Testis (tissue), 3 donors: ENCODE results near the gene ABAT. TPM values are rescaled to one million over a fixed set of nuclear protein-coding genes. Genes with fewer than 3 reads are reported as not detected.

Experiments used
- DNase-seq: peaks from one replicate; pipeline ENCODE4 v3.0.0-alpha.2; 2019
- H3K27ac ChIP-seq, 2 donors: fragments of 200-600 bp; sonication (generic); one replicate each; pipeline ENCODE4 v1.5.1; 2019
- H3K27me3 ChIP-seq: fragments of 200-600 bp; sonication (generic); one replicate; pipeline ENCODE4 v1.5.1; 2019
- H3K36me3 ChIP-seq: fragments of 200-600 bp; sonication (generic); one replicate; pipeline ENCODE4 v1.5.1; 2017; ENCODE audit warnings: low read depth; ENCODE audit errors: missing control alignments
- H3K4me1 ChIP-seq: fragments of 200-600 bp; sonication (generic); one replicate; pipeline ENCODE4 v1.5.1; 2019
- H3K4me3 ChIP-seq, 2 donors: fragments of 200-600 bp; sonication (generic); one replicate each; pipeline ENCODE4 v1.5.1; 2017 to 2019
- H3K9me3 ChIP-seq: fragments of 200-600 bp; sonication (generic); one replicate; pipeline ENCODE4 v1.5.1; 2017
- POLR2A ChIP-seq: fragments of 450-650 bp; IDR thresholded peaks from one replicate; pipeline ENCODE4 v1.6.1; 2017; ENCODE audit warnings: antibody characterized with exemption, mild to moderate bottlenecking, moderate library complexity
- WGBS, 2 donors: methylation state at CpG; one replicate each; pipeline ENCODE4 v1.1.5; 2018; 5-methylcytosine and 5-hydroxymethylcytosine counted together
- intact Hi-C: fragments of 100-400 bp; cut with DNase I; formaldehyde crosslinking; loops from one replicate; pipeline ENCODE4 v1.15.1; 2023; ENCODE audit warnings: low total_unique reads
- polyA plus RNA-seq: library from polyadenylated mRNA; stranded (reverse); fragments of 350-450 nt; fragmentation: Illumina TruSeq; extraction: RNeasy Lipid Tissue Mini Kit (QIAGEN cat#74804); gene quantifications from one replicate; pipeline ENCODE4 v1.2.3, GENCODE V29; 2014; ENCODE audit warnings: low read depth, low replicate concordance; ENCODE audit not compliant: insufficient read depth
- total RNA-seq, 2 donors: library from RNA; depleted of rRNA; stranded (reverse); fragments of >200 nt; gene quantifications; one replicate each; pipeline ENCODE4 v1.2.3, GENCODE V29; 2016
- TF ChIP-seq, protein P1 (sequence below), 3 experiments: fragments of 450-650 bp in 2 of 3; fragments of 200-600 bp in 1 of 3; sonication (generic) in 1 of 3; IDR thresholded peaks; one replicate each; pipeline ENCODE4 v1.5.1; 2016 to 2019; ENCODE audit warnings: antibody characterized with exemption in 3 of 3, mild to moderate bottlenecking in 2 of 3, moderate library complexity in 1 of 3

The ABAT gene
- total and polyA plus RNA-seq, 3 donors from 2014 or later, result 25.3 to 108 (median 71.7) TPM

DNA sequence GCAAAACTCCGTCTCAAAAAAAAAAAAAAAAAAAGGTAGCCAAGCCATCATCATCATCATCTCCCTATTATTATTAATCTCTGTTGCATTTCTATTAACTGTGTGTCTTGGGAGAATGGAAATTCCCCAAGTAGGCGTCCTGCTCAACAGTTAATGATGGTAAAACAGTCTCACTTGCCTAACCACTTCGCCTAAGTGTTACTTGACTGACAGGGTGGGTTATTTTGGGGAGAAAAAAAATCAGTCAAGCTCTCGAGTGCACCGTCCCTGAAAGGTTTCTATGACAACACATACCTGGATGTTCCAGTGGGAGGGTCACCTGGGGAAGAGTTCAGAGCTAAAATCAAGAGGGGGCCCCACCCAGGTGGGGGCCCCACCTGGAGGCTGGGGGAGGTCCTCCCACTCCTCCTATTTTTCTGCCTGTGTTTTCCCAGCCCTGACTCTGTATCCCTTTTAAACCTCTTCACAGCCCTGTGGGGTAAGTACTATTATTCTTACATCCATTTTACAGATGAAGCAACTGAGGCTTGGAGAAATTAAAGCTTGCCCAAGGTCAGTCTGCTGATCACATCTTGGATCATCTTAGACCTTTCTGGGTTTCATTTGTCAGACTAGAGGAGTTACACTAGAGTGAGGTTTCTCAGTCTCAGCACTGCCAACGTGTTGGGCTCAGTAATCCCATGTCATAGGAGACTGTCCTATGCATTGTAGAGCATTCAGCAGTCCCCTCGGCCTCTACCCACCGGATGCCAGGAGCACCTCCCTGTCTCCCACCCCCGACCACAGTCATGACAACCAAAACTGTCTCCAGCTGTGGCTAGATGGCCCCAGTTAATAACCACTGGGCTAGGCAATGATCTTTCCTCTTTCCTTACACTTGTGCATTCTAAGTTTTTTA is 11.0 kb upstream of the ABAT start:
- Histone ChIP-seq H3K9me3 (no peaks in the 10 kb centered on the region), H3K4me3 (no peak overlapping the region), H3K4me1 (no peaks in the 10 kb centered on the region), H3K27ac (no peak overlapping the region), H3K36me3 (no peaks in the 10 kb centered on the region), H3K27me3 (no peaks in the 10 kb centered on the region)
- no peak for DNase-seq
- no peak for TF ChIP-seq POLR2A
- TF ChIP-seq, protein P1, sequence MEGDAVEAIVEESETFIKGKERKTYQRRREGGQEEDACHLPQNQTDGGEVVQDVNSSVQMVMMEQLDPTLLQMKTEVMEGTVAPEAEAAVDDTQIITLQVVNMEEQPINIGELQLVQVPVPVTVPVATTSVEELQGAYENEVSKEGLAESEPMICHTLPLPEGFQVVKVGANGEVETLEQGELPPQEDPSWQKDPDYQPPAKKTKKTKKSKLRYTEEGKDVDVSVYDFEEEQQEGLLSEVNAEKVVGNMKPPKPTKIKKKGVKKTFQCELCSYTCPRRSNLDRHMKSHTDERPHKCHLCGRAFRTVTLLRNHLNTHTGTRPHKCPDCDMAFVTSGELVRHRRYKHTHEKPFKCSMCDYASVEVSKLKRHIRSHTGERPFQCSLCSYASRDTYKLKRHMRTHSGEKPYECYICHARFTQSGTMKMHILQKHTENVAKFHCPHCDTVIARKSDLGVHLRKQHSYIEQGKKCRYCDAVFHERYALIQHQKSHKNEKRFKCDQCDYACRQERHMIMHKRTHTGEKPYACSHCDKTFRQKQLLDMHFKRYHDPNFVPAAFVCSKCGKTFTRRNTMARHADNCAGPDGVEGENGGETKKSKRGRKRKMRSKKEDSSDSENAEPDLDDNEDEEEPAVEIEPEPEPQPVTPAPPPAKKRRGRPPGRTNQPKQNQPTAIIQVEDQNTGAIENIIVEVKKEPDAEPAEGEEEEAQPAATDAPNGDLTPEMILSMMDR (IDR thresholded peaks at IDR 0.05), result no peak
- intact Hi-C loops, result loop anchor here (5.0 to 10.0 kb wide), 2 partner anchors 131 to 219 kb away; partner anchors contain the start of genes LITAFD, PMM2 and TMEM186
- 86 to 89% methylated on average over 9 of the region's 9 CpGs for WGBS, 2 donors

DNA sequence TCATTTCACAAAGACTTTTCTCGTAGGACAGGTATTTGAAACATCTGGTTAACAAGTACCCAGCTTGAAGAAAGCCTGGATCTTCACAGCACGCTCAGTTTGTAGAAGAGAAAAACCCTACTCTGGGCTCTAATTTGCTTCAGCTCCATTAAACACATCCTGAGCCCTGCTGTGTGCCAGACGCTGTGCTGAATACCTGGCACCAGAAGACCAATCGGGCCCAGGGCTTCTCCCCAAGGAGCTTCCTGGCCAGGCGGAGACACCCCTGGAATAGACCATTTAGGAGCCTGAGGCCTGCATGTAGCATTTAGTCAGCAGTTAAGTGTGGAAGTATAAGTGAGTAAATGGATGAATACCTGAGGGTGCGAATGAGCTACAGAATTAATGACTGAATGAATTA is 8.9 kb upstream of the ABAT start:
- intact Hi-C loops, result loop anchor here (10.0 kb wide), 1 partner anchor 129 kb away; the partner anchor contains the start of genes PMM2 and TMEM186
- TF ChIP-seq, protein P1 (IDR thresholded peaks at IDR 0.05), result no peak
- no peaks in the 10 kb centered on the region for H3K9me3 ChIP-seq
- no peak overlapping the region for H3K4me3 ChIP-seq
- DNase-seq, result no peak
- H3K36me3 ChIP-seq, result no peaks in the 10 kb centered on the region
- H3K27ac ChIP-seq, result no peak overlapping the region
- H3K4me1 ChIP-seq, result no peaks in the 10 kb centered on the region
- 85 to 92% methylated on average over 6 of the region's 6 CpGs for WGBS, 2 donors
- no peaks in the 10 kb centered on the region for H3K27me3 ChIP-seq

DNA sequence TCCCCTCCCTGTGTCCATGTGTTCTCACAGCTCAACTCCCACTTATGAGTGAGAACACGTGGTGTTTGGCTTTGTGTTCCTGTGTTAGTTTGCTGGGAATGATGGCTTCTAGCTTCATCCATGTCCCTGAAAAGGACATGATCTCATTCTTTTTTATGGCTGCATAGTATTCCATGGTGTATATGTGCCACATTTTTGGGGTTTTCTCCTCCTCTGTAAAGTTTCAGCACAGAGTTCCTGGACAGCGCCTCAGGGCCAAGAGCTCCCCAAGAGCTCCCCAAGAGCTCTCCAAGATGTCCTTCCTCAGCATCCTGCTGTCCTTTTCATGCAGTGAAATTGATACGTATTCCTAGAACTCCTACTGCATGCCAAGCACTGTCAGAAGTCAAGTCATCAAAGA is 6.9 kb upstream of the ABAT start:
- Histone ChIP-seq H3K27ac (no peak overlapping the region), H3K9me3 (no peaks in the 10 kb centered on the region), H3K36me3 (no peaks in the 10 kb centered on the region), H3K27me3 (no peaks in the 10 kb centered on the region), H3K4me1 (no peaks in the 10 kb centered on the region), H3K4me3 (no peak overlapping the region)
- no peak for DNase-seq
- 84 to 96% methylated on average over 3 of the region's 3 CpGs for WGBS, 2 donors
- no peak for TF ChIP-seq POLR2A
- TF ChIP-seq, protein P1 (IDR thresholded peaks at IDR 0.05), result no peak
- intact Hi-C loops, result loop anchor here (10.0 kb wide), 1 partner anchor 127 kb away; the partner anchor contains the start of genes PMM2 and TMEM186

DNA sequence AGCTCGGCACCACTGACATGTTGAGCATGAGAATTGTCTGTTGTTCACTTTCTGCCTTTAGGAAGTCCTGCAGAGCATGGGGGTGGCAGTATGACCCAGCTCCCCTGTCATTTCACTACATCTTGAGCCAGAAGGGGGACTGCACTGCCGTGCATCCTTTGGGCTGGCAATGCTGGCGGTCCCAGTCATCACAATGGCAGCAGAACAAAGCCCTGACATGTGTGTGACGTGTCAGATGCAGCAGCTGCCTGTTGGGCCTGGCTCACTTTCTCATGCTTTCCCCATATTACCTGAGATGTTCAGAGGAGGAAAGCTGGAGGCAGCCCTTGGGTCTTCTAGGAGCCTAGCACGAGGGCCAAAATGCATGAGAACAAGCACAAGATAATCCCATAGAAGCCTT is 6.3 kb upstream of the ABAT start:
- Histone ChIP-seq H3K9me3 (no peaks in the 10 kb centered on the region), H3K4me1 (no peaks in the 10 kb centered on the region), H3K4me3 (no peak overlapping the region), H3K36me3 (no peaks in the 10 kb centered on the region), H3K27ac (no peak overlapping the region), H3K27me3 (no peaks in the 10 kb centered on the region)
- no peak for DNase-seq
- intact Hi-C loops, result loop anchor here (10.0 kb wide), 1 partner anchor 127 kb away; the partner anchor contains the start of genes PMM2 and TMEM186
- WGBS, 2 donors, result 88 to 94% methylated on average over 5 of the region's 5 CpGs
- TF ChIP-seq, protein P1 (IDR thresholded peaks at IDR 0.05), result no peak
- TF ChIP-seq POLR2A, result no peak
